ACHN (cell line): ENCODE data around the gene PUS3.
"Not testable (repeated sequence)": the region's sequence is repeated elsewhere in the genome, so short reads cannot be mapped to it uniquely, and the experiment has no call there.

Experiments
- DNase-seq: peaks from one replicate; pipeline ENCODE4 v3.0.0-alpha.2; 2015
- in situ Hi-C: cut with HindIII; loops from 2 replicates; pipeline ENCODE4 v1.10.0; 2017; ENCODE audit warnings: low sequenced_read_pairs, low pct_ligation_motif_present, low pct_unique_long_range_greater_than_20kb

The PUS3 gene

GRCh38 chr11:125924384-125925007, 21.5 kb upstream of the PUS3 start:
- in situ Hi-C loops, result loop anchor here (25.0 kb wide), 1 partner anchor 288 kb away; the partner anchor contains the start of genes FAM118B and RPUSD4
- DNase-seq, result no peak

GRCh38 chr11:125923633-125924032, 20.6 kb upstream of the PUS3 start:
- in situ Hi-C loops, result loop anchor here (25.0 kb wide), 1 partner anchor 289 kb away; the partner anchor contains the start of genes FAM118B and RPUSD4
- DNase-seq, result no peak

GRCh38 chr11:125923012-125923579, 20.1 kb upstream of the PUS3 start:
- DNase-seq, result peak; percentile 69
- in situ Hi-C loops, result loop anchor here (25.0 kb wide), 1 partner anchor 289 kb away; the partner anchor contains the start of genes FAM118B and RPUSD4

GRCh38 chr11:125922156-125922555, 19.1 kb upstream of the PUS3 start:
- DNase-seq, result no peak
- in situ Hi-C loops, result loop anchor here (25.0 kb wide), 1 partner anchor 290 kb away; the partner anchor contains the start of genes FAM118B and RPUSD4

- in situ Hi-C loops, result loop anchor here (25.0 kb wide), 1 partner anchor 291 kb away; the partner anchor contains the start of genes FAM118B and RPUSD4
Observed at GRCh38 chr11:125921042-125921441, 18.0 kb upstream of the PUS3 start.

GRCh38 chr11:125918140-125918840, 15.3 kb upstream of the PUS3 start:
- in situ Hi-C loops, result loop anchor here (25.0 kb wide), 1 partner anchor 294 kb away; the partner anchor contains the start of genes FAM118B and RPUSD4
- no peak for DNase-seq

More at GRCh38 chr11:125921042-125921441, 18.0 kb upstream of the PUS3 start:
- DNase-seq, result no peak

- in situ Hi-C loops, result loop anchor here (25.0 kb wide), 1 partner anchor 295 kb away; the partner anchor contains the start of genes FAM118B and RPUSD4
- no peak for DNase-seq
Observed at GRCh38 chr11:125916683-125917347, 13.8 kb upstream of the PUS3 start.

GRCh38 chr11:125914601-125915000, 11.6 kb upstream of the PUS3 start:
- DNase-seq, result not testable (repeated sequence)
- in situ Hi-C loops, result loop anchor here (25.0 kb wide), 1 partner anchor 298 kb away; the partner anchor contains the start of genes FAM118B and RPUSD4

GRCh38 chr11:125910226-125910849, 7.3 kb upstream of the PUS3 start:
- in situ Hi-C loops, result loop anchor here (25.0 kb wide), 1 partner anchor 302 kb away; the partner anchor contains the start of genes FAM118B and RPUSD4
- DNase-seq, result no peak

GRCh38 chr11:125904678-125905077, 1.7 kb upstream of the PUS3 start:
- in situ Hi-C loops, result loop anchor here (25.0 kb wide), 1 partner anchor 308 kb away; the partner anchor contains the start of genes FAM118B and RPUSD4
- DNase-seq, result no peak

GRCh38 chr11:125903711-125904659, 979 bp upstream of the PUS3 start, which contains the start of gene DDX25:
Gene DDX25, plus strand, starts transcription at chr11:125904508. Its CDS starts 10 bp downstream, at chr11:125904518.
- in situ Hi-C loops, result loop anchor here (25.0 kb wide), 1 partner anchor 308 kb away; the partner anchor contains the start of genes FAM118B and RPUSD4
- no peak for DNase-seq

GRCh38 chr11:125902277-125902926, 604 bp downstream of the PUS3 start:
- in situ Hi-C loops, result loop anchor here (25.0 kb wide), 1 partner anchor 310 kb away; the partner anchor contains the start of genes FAM118B and RPUSD4
- peak; percentile 5 for DNase-seq

GRCh38 chr11:125901872-125902271, 1.1 kb downstream of the PUS3 start:
- in situ Hi-C loops, result loop anchor here (25.0 kb wide), 1 partner anchor 310 kb away; the partner anchor contains the start of genes FAM118B and RPUSD4
- DNase-seq, result no peak

GRCh38 chr11:125892994-125893393, 10.0 kb downstream of the PUS3 start:
- in situ Hi-C loops, result no loop called here
- DNase-seq, result no peak

GRCh38 chr11:125892071-125892470, 10.9 kb downstream of the PUS3 start:
- no peak for DNase-seq
- in situ Hi-C loops, result no loop called here

GRCh38 chr11:125890447-125891100, 12.4 kb downstream of the PUS3 start:
- in situ Hi-C loops, result no loop called here
- no peak for DNase-seq
